GM18858 (cell line): Measurements from ENCODE around the gene TMEM185B.

Source experiments
- ATAC-seq: cut with Tn5 transposase; IDR thresholded peaks from one replicate; pipeline ENCODE4 v1.9.1; 2021; ENCODE audit not compliant: unreplicated experiment

TMEM185B gene

DNA sequence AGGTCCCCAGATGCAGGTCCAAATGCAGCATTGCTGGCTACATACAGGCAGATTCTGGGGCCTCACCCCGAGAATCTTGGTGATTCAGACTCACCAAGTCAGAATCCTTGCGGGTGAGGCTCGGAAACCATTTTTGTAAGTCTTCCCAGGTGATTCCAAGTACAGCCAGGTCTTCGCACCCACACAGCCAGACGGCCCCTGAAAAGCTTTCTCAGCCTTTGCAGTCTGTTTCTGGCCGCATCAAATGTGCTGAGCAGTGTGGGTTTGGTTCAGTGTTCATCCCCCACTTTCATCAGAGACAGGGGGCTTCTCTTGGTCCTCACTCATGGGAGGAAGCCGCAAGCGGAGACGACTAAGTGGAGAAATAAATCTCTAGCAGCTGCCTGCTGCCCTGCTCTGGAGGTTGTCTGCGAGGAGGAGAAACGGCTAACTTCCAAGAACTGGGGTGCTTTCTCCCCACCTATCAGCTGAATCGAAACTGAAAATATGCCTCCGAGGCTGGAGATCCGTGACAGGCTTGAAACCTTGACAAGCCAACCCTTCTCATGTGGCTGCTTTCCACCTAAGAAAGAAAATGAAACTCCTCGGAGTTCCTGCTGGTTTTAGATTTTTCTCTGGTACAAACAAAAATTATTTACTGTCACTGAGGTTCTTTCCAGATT, 8.9 kb upstream of the TMEM185B start:
- peak; percentile 91 for ATAC-seq

DNA sequence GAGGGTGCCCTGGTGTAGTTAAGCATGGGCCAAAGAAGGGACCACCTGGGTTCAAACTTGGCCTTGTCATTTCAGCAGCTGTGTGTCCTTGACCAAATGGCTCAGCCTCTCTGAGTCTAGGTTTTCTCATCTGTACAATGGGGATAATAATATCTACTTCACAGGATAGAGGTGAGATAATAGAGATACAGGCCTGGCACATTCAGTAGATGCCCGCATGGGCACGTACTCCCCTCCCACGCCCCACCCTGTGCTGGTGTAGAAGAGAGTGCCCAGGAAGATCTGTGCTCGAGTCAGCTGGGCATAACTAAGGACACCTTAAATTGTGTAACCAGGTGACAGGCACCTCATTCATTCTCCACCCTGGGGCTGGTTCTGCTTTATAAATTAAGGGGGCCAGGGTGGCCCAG, 8.4 kb upstream of the TMEM185B start:
- ATAC-seq = peak; percentile 5

DNA sequence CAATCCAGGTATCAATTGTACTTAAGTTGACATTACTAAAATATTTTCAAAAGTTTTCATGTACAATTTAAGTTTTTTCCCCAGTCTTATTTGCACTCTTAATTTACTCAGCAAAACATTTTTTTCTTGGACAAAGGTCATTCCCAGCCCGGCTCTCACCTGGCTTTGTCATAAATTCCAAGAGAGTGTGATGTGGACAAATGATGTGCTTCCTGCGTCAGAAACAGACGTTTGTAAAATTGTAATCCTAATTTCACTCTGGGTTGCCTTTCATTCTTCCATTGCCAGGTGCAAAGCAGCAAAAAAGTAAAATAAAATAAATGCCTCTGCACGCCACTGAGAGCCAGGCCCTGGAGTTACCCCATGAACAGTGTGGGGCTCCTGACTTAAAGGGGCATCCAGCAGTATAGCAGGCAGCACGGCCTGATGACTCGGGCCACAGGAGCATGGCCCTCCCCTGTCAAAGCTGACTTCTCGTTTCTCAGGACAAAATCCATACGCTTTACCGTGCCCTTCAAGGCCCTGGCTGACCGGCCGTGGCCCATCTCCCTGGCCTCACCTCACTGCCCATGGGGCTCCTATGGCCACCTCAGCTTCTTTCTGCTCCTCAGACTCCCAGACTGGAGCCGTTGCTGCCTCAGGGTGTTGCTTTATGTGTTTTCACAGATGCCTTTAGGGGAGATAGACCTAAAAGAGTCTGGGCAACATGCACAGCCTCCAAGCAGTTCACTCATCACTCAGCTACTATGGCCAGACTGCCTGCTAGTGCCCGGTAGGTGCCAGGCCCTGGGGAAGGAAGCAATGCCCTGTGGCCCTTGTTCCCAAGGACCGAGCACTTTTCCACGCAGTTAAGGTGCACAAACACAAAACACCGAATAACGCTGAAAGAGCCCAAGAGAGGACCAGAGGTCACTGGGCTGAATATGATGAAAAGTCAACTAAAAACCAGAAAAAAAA, 7.6 kb upstream of the TMEM185B start:
- no peak for ATAC-seq

DNA sequence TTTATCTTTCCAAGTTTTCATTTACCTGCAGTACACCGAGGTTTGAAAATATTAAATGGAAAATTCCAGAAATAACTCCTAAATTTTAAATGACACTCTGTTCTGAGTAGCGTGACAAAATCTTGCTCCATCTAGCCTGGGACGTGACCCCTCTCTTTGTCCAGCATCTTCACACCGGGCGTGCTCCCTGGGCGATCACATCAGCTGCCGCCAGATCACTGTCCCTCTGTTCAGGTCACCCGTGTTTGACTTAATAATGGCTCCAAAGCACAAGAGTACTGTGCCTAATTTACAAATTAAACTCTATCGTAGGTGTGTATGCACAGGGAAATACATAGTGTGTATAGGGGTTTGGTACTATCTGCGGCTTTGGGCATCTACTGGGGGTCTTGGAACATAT, 6.1 kb upstream of the TMEM185B start:
- no peak for ATAC-seq

DNA sequence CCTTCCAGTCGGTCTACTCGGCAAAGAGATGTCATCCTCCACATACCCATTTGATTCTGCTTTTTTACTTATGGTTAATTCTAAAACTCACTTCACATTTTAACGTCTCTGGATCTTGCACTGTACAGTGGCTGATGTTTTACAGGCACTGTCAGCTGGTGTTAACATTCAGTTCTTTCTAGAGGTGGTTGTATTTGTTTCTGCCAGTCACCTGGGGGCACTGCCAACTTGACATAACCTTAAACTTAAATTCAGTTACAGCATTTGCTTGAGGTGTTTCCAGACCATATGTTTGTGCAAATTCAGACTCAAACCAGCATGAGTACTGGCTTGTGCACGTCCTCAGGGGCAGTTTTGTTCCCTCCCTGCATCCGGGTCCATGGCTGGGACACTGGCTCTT, 5.3 kb upstream of the TMEM185B start:
- no peak for ATAC-seq

DNA sequence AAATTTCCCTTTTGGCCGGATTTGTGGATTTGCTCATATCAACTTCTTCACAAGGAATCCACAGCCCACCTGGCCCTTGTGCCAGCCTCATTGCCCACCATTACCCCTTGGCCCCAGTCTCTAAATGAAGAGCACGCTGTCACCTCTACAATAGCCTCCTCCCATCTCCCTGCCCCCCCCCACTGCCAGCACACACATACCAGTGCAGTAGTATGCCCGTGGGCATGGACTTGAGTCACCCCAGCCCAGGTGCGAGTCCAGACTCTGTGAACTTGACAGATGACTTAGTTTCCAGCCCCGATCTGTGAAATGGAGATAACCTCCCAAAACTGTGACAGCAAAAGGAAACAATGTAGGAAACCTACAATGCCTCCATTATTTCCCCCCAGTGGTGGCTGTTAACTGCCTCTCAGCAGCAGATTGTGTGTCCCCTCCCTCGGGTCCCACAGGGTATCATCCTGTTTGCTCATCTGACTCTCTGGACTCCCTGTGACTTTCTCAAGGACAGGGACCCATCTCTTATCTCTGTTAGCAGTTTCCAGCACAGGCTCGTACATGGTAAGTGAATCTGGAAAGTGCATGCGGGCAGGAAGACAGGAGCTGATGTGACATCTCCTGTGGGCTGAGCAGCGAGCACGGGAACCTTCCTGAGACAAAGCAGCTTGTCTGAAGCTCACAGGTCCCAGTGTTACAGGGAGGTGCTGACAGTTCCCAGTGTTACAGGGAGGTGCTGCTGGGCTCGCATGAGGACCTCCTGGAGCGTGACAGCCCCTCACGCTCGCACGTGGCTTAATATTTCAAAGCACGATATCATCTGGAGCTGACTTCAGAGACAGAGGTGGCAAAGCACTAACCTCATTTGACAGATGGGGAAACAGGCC, 4.2 kb upstream of the TMEM185B start:
- ATAC-seq = no peak

DNA sequence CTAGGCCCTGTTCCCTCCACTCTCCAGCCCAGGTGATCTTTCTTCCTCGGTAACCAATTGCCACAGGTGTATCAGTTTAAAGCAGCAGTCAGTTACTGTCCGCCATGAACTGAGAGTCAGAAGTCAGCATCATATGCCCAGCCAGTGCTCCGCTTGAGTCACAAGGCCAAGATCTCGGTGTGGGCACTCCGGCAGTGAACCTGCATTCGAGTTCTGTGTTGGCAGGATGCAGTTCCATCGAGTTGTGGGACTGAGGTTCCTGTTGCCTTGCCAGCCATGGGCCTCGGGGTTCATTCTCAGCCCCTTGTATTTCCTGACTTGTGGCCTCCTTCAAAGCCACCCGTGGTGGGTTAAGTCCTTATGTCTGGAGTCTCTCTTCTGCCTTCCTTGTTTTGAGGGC, 3.1 kb upstream of the TMEM185B start:
- ATAC-seq = no peak

DNA sequence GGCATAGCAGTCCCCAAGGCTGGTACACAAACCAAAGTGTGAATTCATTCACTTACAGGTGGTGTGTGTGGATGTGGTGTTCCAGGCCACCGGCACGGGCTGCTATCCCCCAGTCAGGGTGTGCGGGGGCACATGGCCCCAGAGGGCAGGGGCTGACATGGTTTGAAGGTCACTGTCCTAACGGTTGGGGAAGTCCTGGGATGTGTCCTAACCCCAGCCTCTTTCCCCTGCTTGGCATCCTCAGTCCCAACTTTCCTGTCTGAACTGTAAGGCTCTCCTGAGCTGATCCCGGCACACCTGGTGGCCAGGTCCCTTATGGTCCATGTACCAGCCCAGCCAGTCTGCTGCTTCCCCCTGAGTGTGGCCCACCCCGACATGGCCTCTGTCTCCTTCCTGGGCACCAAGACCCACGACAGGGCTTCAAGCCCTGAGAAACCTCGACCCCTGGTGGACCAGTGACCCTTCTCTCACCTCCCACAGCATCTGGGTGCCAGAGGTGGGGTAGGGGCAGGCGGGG, 2.4 kb upstream of the TMEM185B start:
- no peak for ATAC-seq

DNA sequence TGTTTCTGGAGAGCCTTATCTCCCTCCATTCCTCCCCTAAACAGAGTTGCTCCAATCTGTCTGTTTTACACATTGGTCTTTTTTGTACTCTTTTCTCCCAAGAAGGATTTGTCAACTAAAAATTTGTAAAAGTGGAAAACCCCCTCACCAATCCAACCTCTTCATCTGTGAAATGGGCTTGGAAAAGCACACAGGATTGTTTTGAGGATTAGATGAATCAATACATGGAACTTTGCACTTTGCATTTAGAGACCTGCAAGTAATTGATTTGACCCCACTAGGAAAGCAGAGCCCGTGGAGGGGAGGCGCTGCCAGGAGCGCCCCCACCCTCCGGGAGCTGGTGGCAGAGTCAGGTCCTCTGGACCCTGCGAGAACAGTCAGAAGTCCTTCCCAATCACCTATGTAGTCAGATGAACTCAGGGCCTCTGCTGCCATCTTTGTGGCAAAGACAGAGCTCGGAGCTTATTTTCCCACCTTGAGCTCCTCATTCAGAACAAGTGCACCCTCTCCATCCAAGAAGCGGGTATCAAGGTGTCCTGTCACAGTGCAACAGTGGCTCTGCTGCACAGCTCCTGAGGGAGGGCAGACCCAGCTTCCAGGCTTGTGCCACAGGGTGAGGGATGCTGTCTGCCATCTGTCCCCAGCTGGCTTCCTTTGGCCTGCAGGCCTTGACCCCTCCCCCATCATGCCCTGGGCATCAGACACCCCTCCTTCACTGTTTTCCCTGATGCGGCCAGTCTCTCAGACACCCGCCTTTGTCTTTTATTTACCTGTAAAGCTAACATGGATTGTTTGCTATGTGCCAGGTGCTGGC, 1.7 kb upstream of the TMEM185B start:
- no peak for ATAC-seq

DNA sequence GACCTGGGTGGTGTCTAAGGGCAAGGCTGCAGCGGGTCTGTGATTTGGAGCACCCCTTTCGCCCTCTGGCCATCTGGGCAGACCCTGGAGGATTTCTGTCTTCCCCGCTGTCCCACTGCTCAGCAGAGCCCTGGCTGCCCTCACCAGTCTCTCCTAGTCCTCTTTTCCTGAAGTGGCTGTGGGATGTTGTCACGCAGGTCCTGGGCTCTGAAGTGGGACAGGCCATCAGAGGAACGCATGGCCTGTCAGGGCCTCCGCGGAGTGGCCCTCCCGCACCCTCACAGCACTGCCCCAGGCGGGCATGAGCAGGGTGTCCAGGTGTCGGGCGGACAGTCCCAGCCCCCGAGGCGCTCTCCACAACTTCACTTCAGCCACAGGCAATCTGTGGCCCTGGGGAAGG, 1.1 kb upstream of the TMEM185B start:
- no peak for ATAC-seq

DNA sequence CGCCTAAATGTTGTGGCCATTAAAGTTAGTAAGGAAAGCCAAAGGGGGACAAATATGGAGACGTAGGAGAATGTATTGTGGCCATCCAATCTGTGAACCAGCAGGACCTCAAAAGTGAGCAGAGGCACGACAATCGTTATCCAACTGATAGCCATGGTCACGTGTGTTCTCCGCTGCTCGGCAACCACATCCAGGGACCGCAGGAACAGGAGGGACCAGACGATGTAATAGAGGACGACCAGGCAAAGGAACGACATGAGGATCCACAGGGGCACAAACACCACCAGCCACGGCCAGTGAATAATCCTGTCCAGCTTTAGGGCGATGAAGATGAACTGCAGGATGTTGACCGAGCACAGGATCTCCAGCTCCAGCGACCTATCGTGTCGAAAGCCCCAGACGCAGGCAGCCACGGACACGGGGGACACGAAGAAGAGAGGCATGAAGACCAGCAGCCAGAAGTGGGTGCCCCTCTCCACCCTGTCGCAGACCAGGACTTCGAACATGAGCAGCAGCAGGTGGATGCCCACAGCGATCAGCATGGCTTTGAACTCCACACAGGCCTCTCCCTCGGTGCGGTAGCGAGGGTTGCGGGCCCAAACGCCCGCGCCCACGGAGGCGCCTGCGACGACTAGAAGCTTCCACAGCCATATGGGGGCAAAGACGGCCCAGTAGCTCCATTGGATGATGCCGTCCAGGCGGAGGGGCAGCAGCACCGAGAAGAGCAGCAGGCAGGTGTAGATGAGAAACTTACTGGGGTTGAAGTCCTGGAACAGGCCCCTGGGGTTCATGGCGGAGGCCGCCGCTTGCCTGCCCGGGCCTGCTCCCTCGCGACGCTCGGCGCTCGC, 790 bp downstream of the TMEM185B start:
- no peak for ATAC-seq

DNA sequence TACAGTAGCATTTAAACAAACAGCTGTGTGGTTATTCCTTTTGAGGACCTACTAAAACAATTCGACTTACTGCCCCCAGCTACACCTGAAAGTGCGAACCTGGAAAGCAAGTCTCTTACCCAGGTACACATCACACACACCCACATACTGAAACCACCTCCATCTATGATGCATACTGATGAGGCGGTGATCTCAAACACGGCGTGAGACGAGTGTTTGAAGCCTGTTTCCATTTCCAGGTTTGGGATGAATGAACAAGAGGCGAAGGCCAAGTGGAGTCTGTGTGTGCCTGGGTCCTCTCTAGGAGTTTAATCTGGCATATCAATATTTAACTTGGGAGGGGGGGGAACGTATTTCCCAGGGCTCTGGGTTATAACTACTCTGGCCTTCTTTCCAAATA, 1.6 kb downstream of the TMEM185B start:
- no peak for ATAC-seq

DNA sequence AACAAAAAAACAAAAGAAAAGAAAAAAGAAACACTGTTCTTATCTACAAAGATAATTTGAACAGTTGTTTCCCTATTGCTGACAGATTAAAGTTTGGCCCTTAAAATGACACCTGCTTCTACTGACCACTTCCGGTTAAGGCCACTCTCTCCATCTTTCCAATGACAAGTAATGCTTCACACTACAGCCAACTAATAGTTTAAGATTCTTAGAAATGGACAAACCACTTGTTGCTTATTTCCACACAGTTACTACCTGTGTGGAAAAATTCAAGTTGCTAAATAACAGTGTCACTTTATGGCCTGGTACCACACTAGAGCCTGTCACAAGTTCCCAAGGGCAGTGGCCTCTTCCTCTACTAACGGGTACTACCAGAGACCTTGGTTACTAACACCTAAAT, 2.4 kb downstream of the TMEM185B start:
- no peak for ATAC-seq

DNA sequence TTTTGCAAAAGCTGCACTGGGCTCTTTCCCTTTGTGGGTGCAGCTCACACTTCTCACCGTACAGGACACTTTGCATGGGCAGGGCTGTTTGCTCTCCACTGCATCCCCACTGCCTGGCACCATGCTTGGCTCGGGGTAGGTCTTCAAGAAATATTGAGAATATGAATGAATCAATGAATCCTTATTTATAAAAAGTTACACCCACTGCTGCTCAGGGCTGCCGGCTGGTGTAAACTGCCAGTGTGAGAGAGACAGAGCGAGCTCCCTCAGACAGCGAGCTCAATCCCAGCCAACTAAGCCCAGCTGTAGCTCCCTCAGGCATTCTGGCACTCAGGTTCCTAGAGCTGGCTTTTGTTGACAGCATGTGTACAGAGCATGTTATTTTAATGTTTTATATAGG, 3.4 kb downstream of the TMEM185B start:
- no peak for ATAC-seq

DNA sequence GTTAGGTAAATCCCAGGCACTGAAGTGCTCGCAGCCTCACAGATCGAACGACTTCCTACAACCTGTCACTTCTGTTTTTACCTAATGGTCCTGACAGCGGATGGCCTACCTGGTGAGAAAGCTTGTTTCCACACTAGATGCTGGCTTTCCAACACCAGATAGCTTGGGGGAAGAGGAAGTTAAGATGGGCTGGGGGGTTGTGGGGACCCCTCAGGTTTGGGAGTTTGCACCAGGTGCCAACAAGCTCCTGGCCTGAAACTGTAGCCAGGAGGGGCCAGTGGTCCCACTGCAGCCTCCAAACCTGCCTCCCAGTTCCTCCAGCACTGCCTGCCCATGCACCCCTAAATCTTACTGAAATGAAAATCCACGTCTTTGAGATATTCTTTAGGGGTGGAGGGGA, 3.9 kb downstream of the TMEM185B start:
- ATAC-seq = no peak

DNA sequence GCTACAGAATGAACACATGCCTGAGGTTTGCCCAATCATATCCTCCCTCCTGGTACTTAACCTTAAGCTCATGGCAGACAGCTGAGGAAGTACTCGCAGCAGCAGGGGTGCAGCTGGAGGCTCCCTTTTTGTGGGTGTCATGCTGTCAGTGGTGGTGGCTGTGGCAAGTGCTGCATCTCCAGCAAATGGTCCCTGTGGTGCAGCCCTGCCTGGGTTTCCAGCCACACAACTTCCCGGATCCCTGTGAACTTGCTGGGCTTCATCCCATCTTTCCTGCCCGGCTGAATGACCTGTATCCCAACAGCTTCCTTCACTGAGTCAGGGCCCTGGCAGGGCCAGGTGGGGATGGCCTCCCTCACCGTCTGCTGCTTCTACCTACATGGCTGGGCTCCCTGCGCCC, 5.0 kb downstream of the TMEM185B start:
- no peak for ATAC-seq

DNA sequence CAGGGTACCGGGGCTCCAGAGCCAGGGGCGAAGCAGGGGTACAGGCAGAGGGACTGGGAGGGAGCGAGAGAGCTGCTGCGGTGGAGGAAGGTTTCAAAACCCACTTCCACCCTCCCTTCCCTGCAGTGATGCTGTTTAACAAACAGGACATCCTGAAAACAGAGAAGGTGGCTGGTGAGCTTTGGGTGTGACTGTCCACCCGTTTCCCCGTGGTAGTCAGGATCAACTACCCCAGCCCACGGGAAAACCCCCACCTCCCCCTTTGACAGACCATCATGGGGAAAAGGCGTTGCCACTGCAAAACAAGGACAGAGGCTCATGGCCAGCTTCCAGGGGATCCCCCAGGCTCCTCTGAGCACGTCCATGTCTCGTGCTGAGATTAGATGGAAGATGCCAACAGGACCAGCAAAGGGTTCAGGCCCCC, 12.9 kb downstream of the TMEM185B start:
- no peak for ATAC-seq

DNA sequence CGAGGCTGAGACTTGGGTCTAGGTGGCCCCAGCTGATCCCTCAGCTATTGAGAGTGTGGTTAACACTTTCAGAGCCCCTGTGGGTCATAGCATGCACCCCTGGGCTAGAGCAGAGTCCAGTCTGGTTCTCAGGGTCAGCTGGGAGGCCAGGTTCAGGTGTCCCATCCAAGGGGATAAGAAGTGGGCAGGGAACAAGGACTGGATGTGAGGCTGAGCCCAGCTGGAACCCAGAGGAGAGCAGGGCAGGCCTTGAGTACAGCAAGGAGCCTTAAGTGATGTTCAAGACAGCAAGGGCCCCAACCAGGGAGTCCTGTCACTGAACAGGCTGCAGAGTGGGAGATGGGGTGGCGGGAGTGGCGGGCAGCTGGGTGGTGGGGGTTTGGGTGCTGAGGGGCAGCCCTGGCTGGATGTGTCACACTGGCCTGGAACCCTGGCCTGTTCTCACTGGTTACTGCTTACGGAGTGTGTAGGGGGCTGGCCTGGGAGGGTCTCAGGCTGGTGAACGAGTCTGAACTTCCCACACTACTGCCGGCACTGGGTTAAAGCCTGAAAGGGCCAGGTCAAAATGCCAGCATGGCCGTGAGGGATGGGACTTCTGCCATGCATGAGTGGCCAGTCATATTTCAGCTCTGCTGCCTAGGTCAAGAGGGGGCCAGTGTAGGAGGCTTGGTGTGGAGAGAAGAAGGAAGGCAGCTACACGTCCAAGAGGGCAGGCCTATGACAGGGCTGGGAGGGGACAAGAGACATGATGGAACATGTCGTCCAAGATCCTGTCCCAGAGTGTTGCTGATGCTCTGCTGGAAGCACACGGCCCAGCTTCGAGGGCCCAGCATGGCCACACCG, 13.6 kb downstream of the TMEM185B start:
- no peak for ATAC-seq
